Measurements from ENCODE around the gene SLC2A1. TPM values are rescaled to one million over a fixed set of nuclear protein-coding genes. Genes with fewer than 3 reads are reported as not detected.
"Not testable (repeated sequence)": the region's sequence is repeated elsewhere in the genome, so short reads cannot be mapped to it uniquely, and the experiment has no call there.

SLC2A1 gene
- total RNA-seq, 1 experiment from 2014 or later = 218 TPM

GRCh38 chr1:42899960-42900359 lies 58.7 kb downstream of the SLC2A1 start:
- not testable (repeated sequence) for DNase-seq (ENCODE audit: low read depth)

- DNase-seq (ENCODE audit: low read depth) = no peak
Observed at GRCh38 chr1:42891465-42892138, 67.1 kb downstream of the SLC2A1 start.

- no peak for DNase-seq (ENCODE audit: low read depth)
Observed at GRCh38 chr1:42889264-42889663, 69.4 kb downstream of the SLC2A1 start.

- DNase-seq (ENCODE audit: low read depth) = no peak
Observed at GRCh38 chr1:42888013-42888633, 70.5 kb downstream of the SLC2A1 start.

GRCh38 chr1:42887366-42887765 lies 71.3 kb downstream of the SLC2A1 start:
- no peak for DNase-seq (ENCODE audit: low read depth)

GRCh38 chr1:42886800-42887199 lies 71.9 kb downstream of the SLC2A1 start:
- DNase-seq (ENCODE audit: low read depth) = no peak

- no peak for DNase-seq (ENCODE audit: low read depth)
Observed at GRCh38 chr1:42886046-42886739, 72.5 kb downstream of the SLC2A1 start.

GRCh38 chr1:42880384-42880783 lies 78.3 kb downstream of the SLC2A1 start:
- no peak for DNase-seq (ENCODE audit: low read depth)

- no peak for DNase-seq (ENCODE audit: low read depth)
Observed at GRCh38 chr1:42877380-42877779, 81.3 kb downstream of the SLC2A1 start.

GRCh38 chr1:42876009-42876408 lies 82.7 kb downstream of the SLC2A1 start:
- DNase-seq (ENCODE audit: low read depth) = no peak

Other genes starting within 250 kb of the SLC2A1 start
- gene CLDN19, start 218.6 kb downstream of the SLC2A1 start, total RNA-seq (2014; rRNA removed; shearing (Covaris generic)) = not detected in 2 replicates
- 176 and 247 TPM in 2 replicates for gene P3H1, start 191.8 kb downstream of the SLC2A1 start, total RNA-seq (2014; rRNA removed; shearing (Covaris generic))
- gene C1orf50, start 191.6 kb downstream of the SLC2A1 start, total RNA-seq (2014; rRNA removed; shearing (Covaris generic)) = 8.5 and 9.6 TPM in 2 replicates
- 0.02 TPM in 1 of 2 replicates, not detected in the other for gene TMEM269, start 173.9 kb downstream of the SLC2A1 start, total RNA-seq (2014; rRNA removed; shearing (Covaris generic))
- 8.4 and 11.2 TPM in 2 replicates for gene ERMAP, start 141.7 kb downstream of the SLC2A1 start, total RNA-seq (2014; rRNA removed; shearing (Covaris generic))
- 34.4 and 35.4 TPM in 2 replicates for gene SVBP, start 141.5 kb downstream of the SLC2A1 start, total RNA-seq (2014; rRNA removed; shearing (Covaris generic))
- gene ZNF691, start 112.3 kb downstream of the SLC2A1 start, total RNA-seq (2014; rRNA removed; shearing (Covaris generic)) = 12.3 and 13.3 TPM in 2 replicates
- gene EBNA1BP2, start 213.4 kb upstream of the SLC2A1 start, total RNA-seq (2014; rRNA removed; shearing (Covaris generic)) = 150 and 165 TPM in 2 replicates
- gene CFAP57, start 213.5 kb upstream of the SLC2A1 start, total RNA-seq (2014; rRNA removed; shearing (Covaris generic)) = 0.67 TPM in 1 of 2 replicates, not detected in the other

Measured in M059J (cell line).